Subcutaneous adipose tissue (tissue), 4 donors: ENCODE measurements around the gene TULP4. TPM values are rescaled to one million over a fixed set of nuclear protein-coding genes. Genes with fewer than 3 reads are reported as not detected.

Source experiments
- total RNA-seq, 4 donors: library from RNA; depleted of rRNA; stranded (reverse); fragments of >200 nt; gene quantifications; one replicate each; pipeline ENCODE4 v1.1.0, GENCODE V29; 2016
- TF ChIP-seq, protein P1 (sequence below): fragments of 450-650 bp; IDR thresholded peaks from one replicate; pipeline ENCODE4 v1.5.1; 2016; ENCODE audit warnings: low read depth, mild to moderate bottlenecking, control low read depth, antibody characterized with exemption, moderate library complexity

Gene TULP4
- total RNA-seq, 4 donors from 2014 or later, result 83.6 to 170 (median 123) TPM

- TF ChIP-seq, protein P1, sequence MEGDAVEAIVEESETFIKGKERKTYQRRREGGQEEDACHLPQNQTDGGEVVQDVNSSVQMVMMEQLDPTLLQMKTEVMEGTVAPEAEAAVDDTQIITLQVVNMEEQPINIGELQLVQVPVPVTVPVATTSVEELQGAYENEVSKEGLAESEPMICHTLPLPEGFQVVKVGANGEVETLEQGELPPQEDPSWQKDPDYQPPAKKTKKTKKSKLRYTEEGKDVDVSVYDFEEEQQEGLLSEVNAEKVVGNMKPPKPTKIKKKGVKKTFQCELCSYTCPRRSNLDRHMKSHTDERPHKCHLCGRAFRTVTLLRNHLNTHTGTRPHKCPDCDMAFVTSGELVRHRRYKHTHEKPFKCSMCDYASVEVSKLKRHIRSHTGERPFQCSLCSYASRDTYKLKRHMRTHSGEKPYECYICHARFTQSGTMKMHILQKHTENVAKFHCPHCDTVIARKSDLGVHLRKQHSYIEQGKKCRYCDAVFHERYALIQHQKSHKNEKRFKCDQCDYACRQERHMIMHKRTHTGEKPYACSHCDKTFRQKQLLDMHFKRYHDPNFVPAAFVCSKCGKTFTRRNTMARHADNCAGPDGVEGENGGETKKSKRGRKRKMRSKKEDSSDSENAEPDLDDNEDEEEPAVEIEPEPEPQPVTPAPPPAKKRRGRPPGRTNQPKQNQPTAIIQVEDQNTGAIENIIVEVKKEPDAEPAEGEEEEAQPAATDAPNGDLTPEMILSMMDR, result no peak
Observed at GRCh38 chr6:158270389-158271127, 41.7 kb upstream of the TULP4 start.

GRCh38 chr6:158272324-158272723 is 39.9 kb upstream of the TULP4 start:
- TF ChIP-seq, protein P1, result no peak

DNA sequence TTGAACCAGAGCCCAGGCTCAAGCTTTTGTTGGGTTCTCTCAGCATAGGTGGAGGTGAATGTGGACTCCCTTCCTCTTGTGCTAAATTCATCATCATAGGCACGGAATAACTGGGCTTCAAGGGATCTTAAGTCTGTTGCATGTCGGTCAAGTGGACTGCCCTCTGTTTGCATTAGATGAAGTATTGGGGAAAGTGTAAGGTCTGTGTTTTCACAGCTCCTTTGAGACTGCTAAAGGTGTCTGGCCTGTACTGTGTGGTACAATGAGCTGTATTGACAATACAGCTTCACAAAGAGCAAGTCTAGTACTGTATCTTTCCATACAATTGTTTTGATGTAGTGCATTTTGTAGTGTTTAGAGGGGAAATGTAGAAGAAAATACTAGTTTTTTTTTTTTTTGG is 34.3 kb upstream of the TULP4 start:
- TF ChIP-seq, protein P1, result no peak

DNA sequence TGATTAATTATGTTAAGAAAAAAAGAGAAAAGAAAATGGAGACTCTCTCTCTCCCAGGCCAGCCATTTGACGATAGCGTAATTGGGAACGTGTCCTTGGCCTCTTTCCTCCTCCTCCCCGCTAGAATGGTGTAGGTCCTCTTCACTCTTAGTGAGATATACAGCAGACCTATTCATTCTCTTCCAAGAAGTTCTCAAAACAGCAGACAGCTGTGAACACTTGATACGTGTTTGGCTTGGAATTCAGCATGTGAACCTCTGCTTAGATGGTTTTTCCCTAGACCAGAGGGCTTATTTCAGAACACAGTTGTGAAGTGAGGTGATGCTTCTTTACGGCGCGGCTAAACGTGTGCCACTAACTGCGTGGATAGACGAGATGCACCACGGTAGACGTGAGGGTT is 32.6 kb upstream of the TULP4 start:
- TF ChIP-seq, protein P1, result no peak

DNA sequence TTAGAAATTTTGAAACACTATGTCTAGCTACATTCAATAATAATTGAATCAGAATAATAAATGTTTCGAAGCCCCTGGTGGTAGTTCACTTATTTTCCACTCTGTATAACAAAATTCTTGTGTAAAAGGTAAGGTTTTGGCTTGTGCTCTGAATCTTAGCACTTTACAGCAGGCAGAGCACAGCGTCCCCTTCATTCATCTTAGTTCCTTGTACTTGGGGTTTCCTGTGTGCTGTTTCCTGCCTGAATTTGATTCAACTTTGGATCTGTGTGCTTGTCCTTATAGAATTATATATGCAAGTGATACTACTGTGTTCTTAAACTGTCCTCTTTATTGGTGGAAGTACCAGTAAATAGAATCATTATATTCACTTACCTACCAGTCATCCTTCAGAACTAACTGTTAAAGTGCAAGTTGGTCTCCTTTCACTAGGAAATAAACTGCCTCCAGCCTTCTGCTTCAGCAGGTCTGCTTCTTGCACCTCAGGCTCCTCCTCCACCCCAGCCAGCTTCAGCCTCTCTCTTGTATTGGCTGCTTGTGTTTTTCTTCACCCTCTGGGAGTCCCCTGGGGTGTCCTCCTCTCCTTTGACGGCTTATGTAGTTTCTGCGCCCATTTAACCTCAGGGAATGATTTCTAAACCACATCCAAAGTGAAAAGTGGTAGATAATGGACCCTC is 28.8 kb upstream of the TULP4 start:
- TF ChIP-seq, protein P1, result no peak

GRCh38 chr6:158284007-158284875 is 28.0 kb upstream of the TULP4 start:
- TF ChIP-seq, protein P1, result no peak
